AG20443 (cell line): ENCODE data around the gene TINCR.
"Not testable (repeated sequence)": the region's sequence is repeated elsewhere in the genome, so short reads cannot be mapped to it uniquely, and the experiment has no call there.

ENCODE experiments used
- DNase-seq: peaks from one replicate; pipeline ENCODE4 v3.0.0; 2012; ENCODE audit warnings: low spot score, mixed read lengths

The TINCR gene

GRCh38 chr19:5567360-5567969, at the start of gene TINCR:
TSS of gene TINCR (minus strand) at chr19:5567953.
- no peak for DNase-seq

GRCh38 chr19:5617080-5617479, 49.3 kb upstream of the TINCR start:
- DNase-seq = no peak

GRCh38 chr19:5615756-5616327, 48.1 kb upstream of the TINCR start:
- no peak for DNase-seq

- DNase-seq = no peak
These were observed 45.4 kb upstream of the TINCR start for GRCh38 chr19:5612891-5613865.

- DNase-seq = no peak
These were observed 42.2 kb upstream of the TINCR start for GRCh38 chr19:5609881-5610448.

- DNase-seq = not testable (repeated sequence)
These were observed 41.0 kb upstream of the TINCR start for GRCh38 chr19:5608766-5609165.

- DNase-seq = no peak
These were observed 40.5 kb upstream of the TINCR start for GRCh38 chr19:5608291-5608690.

GRCh38 chr19:5607318-5608275, 39.8 kb upstream of the TINCR start:
- no peak for DNase-seq

- DNase-seq = no peak
These were observed 37.6 kb upstream of the TINCR start for GRCh38 chr19:5605362-5605761.

- DNase-seq = no peak
These were observed 35.9 kb upstream of the TINCR start for GRCh38 chr19:5603626-5604025.

GRCh38 chr19:5600797-5601196, 33.0 kb upstream of the TINCR start:
- DNase-seq = no peak

GRCh38 chr19:5595745-5596144, 28.0 kb upstream of the TINCR start:
- DNase-seq = no peak

GRCh38 chr19:5595129-5595528, 27.4 kb upstream of the TINCR start:
- no peak for DNase-seq

GRCh38 chr19:5594521-5594950, 26.8 kb upstream of the TINCR start:
- DNase-seq = no peak

GRCh38 chr19:5593343-5594255, 25.8 kb upstream of the TINCR start:
- DNase-seq = no peak

GRCh38 chr19:5592531-5593342, 25.0 kb upstream of the TINCR start:
- no peak for DNase-seq

- no peak for DNase-seq
These were observed 23.7 kb upstream of the TINCR start for GRCh38 chr19:5591476-5591875.

GRCh38 chr19:5590865-5591154, 23.1 kb upstream of the TINCR start:
- no peak for DNase-seq

GRCh38 chr19:5590151-5590864, 22.6 kb upstream of the TINCR start:
- no peak for DNase-seq
